ENCODE measurements around the gene ZNF546. TPM values are rescaled to one million over a fixed set of nuclear protein-coding genes. Genes with fewer than 3 reads are reported as not detected.

The ZNF546 gene
- polyA plus RNA-seq, 2 of the 4 experiments (the other 2 are of a cell fraction): 3.8 to 6.4 TPM

DNA sequence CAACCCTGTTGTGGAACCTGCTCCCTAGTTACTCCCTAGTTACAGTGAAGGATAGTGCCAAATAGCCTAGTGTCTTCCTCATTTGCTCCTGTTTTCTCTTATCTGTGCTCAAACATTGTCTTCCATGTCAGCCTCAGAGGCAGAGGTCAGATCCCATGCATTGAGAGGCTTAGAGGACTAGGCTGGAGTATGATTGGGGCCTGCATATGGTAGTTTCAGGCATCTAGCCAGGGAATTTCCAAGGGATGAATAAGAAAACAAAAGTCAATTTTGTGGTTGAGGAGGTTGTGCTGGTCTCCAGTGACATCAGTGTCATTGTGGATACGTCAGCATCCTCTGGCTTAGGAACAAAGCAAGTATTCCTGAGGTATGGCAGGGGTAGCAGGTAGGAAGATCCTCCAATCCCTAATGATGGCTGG, 9.4 kb downstream of the ZNF546 start:
- FAIRE-seq (peak; percentile 100), ATAC-seq (no peak; a peak in 2 of 6 replicates), DNase-seq (ENCODE audit: low read depth in 1 of 2, low spot score in 1 of 2) (peak in 1 of 2 experiments; percentile 37)
- TF ChIP-seq, protein P1, sequence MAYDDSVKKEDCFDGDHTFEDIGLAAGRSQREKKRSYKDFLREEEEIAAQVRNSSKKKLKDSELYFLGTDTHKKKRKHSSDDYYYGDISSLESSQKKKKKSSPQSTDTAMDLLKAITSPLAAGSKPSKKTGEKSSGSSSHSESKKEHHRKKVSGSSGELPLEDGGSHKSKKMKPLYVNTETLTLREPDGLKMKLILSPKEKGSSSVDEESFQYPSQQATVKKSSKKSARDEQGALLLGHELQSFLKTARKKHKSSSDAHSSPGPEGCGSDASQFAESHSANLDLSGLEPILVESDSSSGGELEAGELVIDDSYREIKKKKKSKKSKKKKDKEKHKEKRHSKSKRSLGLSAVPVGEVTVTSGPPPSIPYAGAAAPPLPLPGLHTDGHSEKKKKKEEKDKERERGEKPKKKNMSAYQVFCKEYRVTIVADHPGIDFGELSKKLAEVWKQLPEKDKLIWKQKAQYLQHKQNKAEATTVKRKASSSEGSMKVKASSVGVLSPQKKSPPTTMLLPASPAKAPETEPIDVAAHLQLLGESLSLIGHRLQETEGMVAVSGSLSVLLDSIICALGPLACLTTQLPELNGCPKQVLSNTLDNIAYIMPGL (CRISPR knock-in tag; IDR thresholded peaks at IDR 0.05; ENCODE audit: borderline replicate concordance): no peak
- TF ChIP-seq HEYL (CRISPR knock-in tag; IDR thresholded peaks at IDR 0.05) (no peak), ZSCAN20 (CRISPR knock-in tag; IDR thresholded peaks at IDR 0.05) (no peak), JUN (IDR thresholded peaks at IDR 0.05) (no peak), PHF8 (IDR thresholded peaks at IDR 0.05; ENCODE audit: borderline replicate concordance, low read depth) (no peak), FOSL2 (IDR thresholded peaks at IDR 0.05) (no peak), FOSL2 (CRISPR knock-in tag; IDR thresholded peaks at IDR 0.05) (no peak), KDM1A (IDR thresholded peaks at IDR 0.05; ENCODE audit: low read depth) (no peak), RAD21 (conservative IDR thresholded peaks at IDR 0.05 in 1 of 2, IDR thresholded peaks at IDR 0.05 in 1 of 2) (no peak), MAZ (IDR thresholded peaks at IDR 0.05; ENCODE audit: borderline replicate concordance, low read depth, low read length) (no peak), SREBF2 (IDR thresholded peaks at IDR 0.05) (no peak), RFX5 (IDR thresholded peaks at IDR 0.05) (no peak), HDAC2 (IDR thresholded peaks at IDR 0.05) (no peak), ZFP36 (IDR thresholded peaks at IDR 0.05; ENCODE audit: borderline replicate concordance, partially characterized antibody) (no peak)
- TF ChIP-seq, protein P2, sequence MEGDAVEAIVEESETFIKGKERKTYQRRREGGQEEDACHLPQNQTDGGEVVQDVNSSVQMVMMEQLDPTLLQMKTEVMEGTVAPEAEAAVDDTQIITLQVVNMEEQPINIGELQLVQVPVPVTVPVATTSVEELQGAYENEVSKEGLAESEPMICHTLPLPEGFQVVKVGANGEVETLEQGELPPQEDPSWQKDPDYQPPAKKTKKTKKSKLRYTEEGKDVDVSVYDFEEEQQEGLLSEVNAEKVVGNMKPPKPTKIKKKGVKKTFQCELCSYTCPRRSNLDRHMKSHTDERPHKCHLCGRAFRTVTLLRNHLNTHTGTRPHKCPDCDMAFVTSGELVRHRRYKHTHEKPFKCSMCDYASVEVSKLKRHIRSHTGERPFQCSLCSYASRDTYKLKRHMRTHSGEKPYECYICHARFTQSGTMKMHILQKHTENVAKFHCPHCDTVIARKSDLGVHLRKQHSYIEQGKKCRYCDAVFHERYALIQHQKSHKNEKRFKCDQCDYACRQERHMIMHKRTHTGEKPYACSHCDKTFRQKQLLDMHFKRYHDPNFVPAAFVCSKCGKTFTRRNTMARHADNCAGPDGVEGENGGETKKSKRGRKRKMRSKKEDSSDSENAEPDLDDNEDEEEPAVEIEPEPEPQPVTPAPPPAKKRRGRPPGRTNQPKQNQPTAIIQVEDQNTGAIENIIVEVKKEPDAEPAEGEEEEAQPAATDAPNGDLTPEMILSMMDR (IDR thresholded peaks at IDR 0.05): no peak
- TF ChIP-seq, protein P3, sequence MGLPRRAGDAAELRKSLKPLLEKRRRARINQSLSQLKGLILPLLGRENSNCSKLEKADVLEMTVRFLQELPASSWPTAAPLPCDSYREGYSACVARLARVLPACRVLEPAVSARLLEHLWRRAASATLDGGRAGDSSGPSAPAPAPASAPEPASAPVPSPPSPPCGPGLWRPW (IDR thresholded peaks at IDR 0.05): no peak
- TF ChIP-seq, protein P4, sequence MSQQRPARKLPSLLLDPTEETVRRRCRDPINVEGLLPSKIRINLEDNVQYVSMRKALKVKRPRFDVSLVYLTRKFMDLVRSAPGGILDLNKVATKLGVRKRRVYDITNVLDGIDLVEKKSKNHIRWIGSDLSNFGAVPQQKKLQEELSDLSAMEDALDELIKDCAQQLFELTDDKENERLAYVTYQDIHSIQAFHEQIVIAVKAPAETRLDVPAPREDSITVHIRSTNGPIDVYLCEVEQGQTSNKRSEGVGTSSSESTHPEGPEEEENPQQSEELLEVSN (IDR thresholded peaks at IDR 0.05; ENCODE audit: borderline replicate concordance, low read depth): no peak
- Histone ChIP-seq H3K27ac (no peak overlapping the region), H3K4me2 (no peak overlapping the region), H3K4me3 (no peak overlapping the region), H3K4me1 (no peaks in the 10 kb centered on the region), H3K9me3 (peaks cover 64% of the 10 kb centered on the region)
- CTCF ChIA-PET: interaction anchor here (0.9 to 1.8 kb wide), 2 partner anchors 36 kb away, joined by 3 to 6 read pairs; partner anchors contain the start of gene PSMC4
- 50% methylated on average over 1 of the region's 1 CpG for WGBS (ENCODE audit: missing lambda C conversion rate)
- POLR2A ChIA-PET: interaction anchor here (1.4 kb wide), 1 partner anchor 35 kb away, joined by 5 read pairs; the partner anchor contains the start of gene PSMC4

DNA sequence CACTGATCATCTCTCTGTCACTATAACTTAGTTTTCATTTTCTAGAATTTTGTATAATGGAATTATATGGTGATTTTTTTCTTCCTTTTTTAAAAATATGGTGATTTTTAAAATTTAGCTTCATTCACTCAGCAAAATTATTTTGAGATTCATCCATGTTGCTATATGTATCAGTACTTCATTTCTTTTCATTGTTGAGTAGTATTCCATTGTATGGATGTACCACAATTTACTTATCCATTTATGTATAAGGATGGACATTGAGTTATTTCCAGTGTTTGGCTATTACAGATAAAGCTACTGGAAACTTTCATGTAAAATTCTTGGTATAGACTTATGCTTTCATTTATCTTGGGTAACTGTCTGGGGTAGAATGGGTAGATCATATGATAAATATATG, 12.8 kb downstream of the ZNF546 start:
- FAIRE-seq (peak; percentile 99), ATAC-seq (no peak), DNase-seq (ENCODE audit: low read depth in 1 of 2, low spot score in 1 of 2) (no peak)
- peaks cover 92% of the 10 kb centered on the region for H3K9me3 ChIP-seq
- POLR2A ChIA-PET: no interaction called here
- H3K4me1 ChIP-seq: no peaks in the 10 kb centered on the region
- TF ChIP-seq NPAS2 (CRISPR knock-in tag; IDR thresholded peaks at IDR 0.05; ENCODE audit: borderline replicate concordance): no peak
- TF ChIP-seq CHD4 (IDR thresholded peaks at IDR 0.05; ENCODE audit: borderline replicate concordance): peak; percentile 70; the same call in 1 of the 2 replicates
- peak; percentile 59; the same call in 1 of the 2 replicates for TF ChIP-seq KDM1A (IDR thresholded peaks at IDR 0.05; ENCODE audit: low read depth)
- H3K4me2 ChIP-seq: no peak overlapping the region
- H3K27ac ChIP-seq: no peak overlapping the region
- no peak overlapping the region for H3K4me3 ChIP-seq
- CTCF ChIA-PET: interaction anchor here (1.1 to 1.9 kb wide), 5 partner anchors 10 to 130 kb away, joined by 3 to 7 read pairs (median 4); no protein-coding TSS in a partner anchor

DNA sequence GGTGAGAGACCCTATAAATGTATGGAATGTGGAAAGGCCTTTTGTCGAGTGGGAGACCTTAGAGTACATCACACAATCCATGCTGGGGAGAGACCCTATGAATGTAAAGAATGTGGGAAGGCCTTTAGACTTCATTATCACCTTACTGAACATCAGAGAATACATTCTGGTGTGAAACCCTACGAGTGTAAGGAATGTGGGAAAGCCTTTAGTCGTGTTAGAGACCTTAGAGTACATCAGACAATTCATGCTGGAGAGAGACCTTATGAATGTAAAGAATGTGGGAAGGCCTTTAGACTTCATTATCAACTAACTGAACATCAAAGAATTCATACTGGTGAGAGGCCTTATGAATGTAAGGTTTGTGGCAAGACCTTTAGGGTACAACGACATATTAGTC, 17.1 kb downstream of the ZNF546 start:
- 83% methylated on average over 4 of the region's 4 CpGs for WGBS (ENCODE audit: missing lambda C conversion rate)
- ChIA-PET POLR2A (no interaction called here), CTCF (no interaction called here)
- no peak overlapping the region for H3K4me3 ChIP-seq
- TF ChIP-seq CBX8 (IDR thresholded peaks at IDR 0.05) (no peak), NFE2L2 (conservative IDR thresholded peaks at IDR 0.05; ENCODE audit: low read length) (no peak), RNF2 (IDR thresholded peaks at IDR 0.05; ENCODE audit: borderline replicate concordance, low read depth) (no peak)
- TF ChIP-seq, protein P3 (IDR thresholded peaks at IDR 0.05): peak; percentile 14; the same call in 1 of the 2 replicates
- H3K9me3 ChIP-seq: peaks cover 99% of the 10 kb centered on the region
- no peak overlapping the region for H3K27ac ChIP-seq
- FAIRE-seq (no peak), ATAC-seq (no peak), DNase-seq (ENCODE audit: low read depth in 1 of 2, low spot score in 1 of 2) (no peak)
- H3K4me1 ChIP-seq: no peaks in the 10 kb centered on the region
- no peak overlapping the region for H3K4me2 ChIP-seq
